LNCaP clone FGC (cell line): ENCODE results near the gene FZR1.

Experiments
- DNase-seq: peaks from one replicate; pipeline ENCODE4 v3.0.0-alpha.2; 2011; ENCODE audit warnings: low read depth
- H3K4me3 ChIP-seq: 2 replicates; pipeline ENCODE4 v1.5.1; 2011; ENCODE audit warnings: mild to moderate bottlenecking, low read depth, low read length, control low read depth
- CTCF ChIP-seq: IDR thresholded peaks from 2 replicates; pipeline ENCODE4 v1.5.1; 2012; ENCODE audit warnings: mild to moderate bottlenecking; ENCODE audit not compliant: control insufficient read depth, insufficient read depth; ENCODE audit errors: extremely low read depth

The FZR1 gene

DNA sequence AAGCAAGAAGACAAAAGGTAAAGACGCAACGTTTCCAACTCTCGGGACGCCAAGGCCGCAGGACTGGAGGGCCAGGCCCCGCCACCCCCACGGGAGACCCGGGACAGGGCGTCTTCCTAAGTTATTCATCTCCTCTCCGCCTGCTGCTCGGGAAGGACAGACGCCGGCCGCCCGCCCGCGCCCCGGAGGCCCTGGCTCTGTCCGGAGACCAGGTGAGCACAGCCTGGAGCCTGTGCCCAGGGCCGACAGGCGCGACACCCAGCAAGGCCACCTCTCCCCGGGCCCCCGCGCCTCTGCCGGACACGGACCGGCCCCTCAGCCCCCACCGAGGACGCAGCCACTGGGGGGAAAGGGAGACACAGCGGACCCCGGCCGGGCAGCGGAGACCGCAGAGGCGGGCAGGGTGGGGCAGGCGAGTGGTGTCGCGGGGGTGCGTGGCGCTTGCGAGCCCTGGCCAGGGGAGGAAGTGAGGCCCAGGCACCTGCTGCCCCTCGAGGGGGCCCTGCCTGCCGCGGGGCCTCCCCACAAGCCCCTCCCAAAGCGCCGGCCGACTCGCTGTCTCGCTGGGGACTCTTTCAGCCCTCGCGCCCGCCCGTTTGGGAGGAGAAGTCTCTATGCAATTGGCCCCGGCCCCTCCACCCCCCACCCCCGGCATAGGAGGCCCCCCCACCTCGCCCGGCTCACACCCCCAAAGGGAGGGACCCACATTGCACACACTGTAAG, 43.0 kb upstream of the FZR1 start:
- TF ChIP-seq CTCF = no peak
- no peak overlapping the region for H3K4me3 ChIP-seq
- no peak for DNase-seq

- no peak overlapping the region for H3K4me3 ChIP-seq
- no peak for DNase-seq
- no peak for TF ChIP-seq CTCF
Observed at GRCh38 chr19:3463714-3464586, 42.2 kb upstream of the FZR1 start.

DNA sequence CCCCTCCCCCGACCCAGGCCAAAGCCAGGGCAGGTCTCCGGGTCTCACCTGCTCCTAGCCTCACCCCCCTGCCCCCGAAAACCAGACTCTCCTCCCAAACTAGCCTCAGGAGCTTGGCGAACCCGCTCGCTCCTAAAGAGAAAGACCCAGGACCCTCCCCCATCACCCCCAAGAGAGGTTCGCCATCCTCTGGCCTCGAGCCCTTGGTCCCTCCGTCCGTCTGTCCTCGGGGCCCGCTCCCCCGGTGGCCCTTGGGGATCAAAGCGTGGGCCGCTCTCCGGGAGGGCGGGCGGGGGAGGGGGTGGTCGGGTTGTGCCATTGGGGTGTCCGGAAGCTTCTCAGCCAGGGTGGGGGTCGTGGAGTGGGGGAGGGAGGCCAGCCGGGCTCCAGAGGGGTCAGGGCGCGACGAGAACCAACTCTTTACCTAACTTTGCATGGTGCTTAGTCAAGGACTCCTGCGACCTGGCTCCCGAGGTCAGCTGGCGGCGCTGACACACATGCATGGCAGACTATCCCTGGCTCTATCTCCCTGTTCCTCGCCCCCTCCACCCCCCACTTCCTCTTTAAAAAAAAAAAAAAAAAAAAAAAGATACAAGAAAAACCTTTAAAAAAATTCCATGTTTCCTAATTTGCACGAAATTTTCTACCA, 41.4 kb upstream of the FZR1 start:
- no peak overlapping the region for H3K4me3 ChIP-seq
- no peak for DNase-seq
- TF ChIP-seq CTCF = no peak

GRCh38 chr19:3465552-3465951, 40.6 kb upstream of the FZR1 start:
- TF ChIP-seq CTCF = no peak
- no peak for DNase-seq

GRCh38 chr19:3466635-3467034, 39.5 kb upstream of the FZR1 start:
- no peak for DNase-seq
- H3K4me3 ChIP-seq = no peak overlapping the region
- no peak for TF ChIP-seq CTCF

More at GRCh38 chr19:3465552-3465951, 40.6 kb upstream of the FZR1 start:
- no peak overlapping the region for H3K4me3 ChIP-seq

DNA sequence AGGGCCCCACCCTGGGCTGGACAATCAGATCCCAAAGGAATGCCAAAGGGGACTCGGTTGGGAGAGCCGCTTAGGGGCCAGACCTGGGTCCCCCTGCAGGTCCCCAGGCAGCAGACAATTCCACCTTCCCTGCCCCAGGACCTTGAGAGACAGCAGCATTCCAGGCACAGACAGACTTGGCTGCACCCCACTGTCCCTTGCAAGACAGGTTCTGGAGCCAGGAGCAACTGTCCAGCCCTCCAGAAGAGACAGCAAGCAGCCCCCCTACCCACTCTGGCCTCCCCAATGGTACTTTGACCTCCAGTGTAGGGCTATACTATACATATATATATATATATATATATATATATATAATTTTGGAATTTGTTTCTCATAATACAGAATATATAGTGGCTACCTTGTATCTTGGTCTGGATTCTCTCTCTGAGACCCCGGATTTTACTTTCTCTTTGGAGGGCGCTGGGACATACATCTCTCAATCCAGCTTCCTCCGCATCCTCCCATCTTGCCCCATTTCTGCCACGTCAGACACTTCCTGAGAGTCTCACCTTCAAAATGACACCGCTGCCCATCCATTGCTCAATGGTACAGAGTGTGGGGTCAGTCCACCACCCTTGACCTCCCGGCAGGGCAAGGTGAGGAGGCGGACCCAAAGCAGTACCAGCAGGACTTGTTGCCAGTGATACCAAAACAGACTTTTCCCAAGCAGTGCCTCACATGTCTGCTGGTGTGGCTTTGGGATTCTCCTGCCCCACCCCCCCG, 38.5 kb upstream of the FZR1 start:
- no peak overlapping the region for H3K4me3 ChIP-seq
- TF ChIP-seq CTCF = no peak
- no peak for DNase-seq
